GM20431 (cell line): ENCODE data around the gene PTPRB.

Experiments
- in situ Hi-C: fragments of 300-500 bp; cut with MseI, MboI; formaldehyde crosslinking; loops from one replicate; pipeline ENCODE4 v1.15.0; 2020; ENCODE audit warnings: low sequenced_read_pairs; ENCODE audit not compliant: unreplicated experiment

Gene PTPRB

DNA sequence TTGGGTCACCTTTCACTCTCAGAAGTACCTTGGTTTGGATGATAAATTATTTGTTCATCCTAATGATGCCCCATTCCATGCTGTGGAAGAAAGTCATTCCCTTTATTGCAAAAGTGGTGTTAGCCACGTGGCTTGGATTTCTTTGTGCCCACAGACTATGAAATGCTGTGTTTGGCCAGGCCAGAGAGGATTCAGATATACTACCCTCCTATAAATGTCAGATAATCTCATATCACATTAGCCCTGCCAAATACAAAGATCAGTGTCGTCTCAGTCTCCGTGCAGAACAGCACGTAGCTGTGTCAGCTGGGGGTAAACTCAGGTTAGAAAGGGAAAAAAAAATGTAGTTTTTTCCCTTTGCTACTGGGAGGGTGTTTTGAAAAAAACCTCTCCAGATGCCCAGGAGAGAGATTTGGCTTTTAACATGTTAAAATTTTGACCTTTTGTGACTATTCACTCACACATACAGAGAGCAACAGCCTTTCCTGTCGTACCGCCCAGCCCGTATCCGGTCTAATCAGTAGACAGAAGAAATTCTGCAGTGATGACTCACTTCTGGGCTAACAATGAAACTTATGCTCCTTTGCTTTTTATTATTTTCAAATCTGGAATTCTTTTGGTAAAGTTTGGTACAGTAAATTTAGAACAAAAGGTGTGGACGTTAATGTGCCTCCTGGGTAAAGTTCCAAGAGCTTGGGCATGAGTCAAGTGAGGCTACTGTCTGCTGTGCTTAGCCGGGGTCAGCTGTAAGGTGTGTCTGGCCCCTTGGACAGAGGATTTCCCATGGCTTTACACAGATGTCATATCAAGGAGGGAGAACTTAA lies 8.5 kb upstream of the PTPRB start:
- in situ Hi-C loops: no loop called here

DNA sequence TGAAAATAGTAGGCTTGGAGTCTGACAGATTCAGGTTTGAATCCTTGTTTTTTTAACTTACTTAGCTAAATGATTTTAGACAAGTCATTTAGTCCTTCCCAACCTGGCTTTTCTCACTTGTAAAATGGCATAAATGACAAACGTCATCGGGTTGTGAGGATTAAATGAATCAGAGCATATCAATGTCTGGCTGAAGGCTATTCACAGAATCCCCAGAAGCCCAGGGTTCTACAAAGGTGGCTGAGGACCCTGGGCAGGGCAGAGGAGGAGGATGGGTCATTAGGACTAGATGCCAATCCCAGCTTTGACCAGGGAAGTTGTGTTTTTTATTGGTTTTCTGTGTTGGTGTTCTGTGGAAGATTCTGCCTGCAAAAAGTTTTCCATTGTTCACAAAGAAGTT lies 7.6 kb upstream of the PTPRB start:
- in situ Hi-C loops: no loop called here

DNA sequence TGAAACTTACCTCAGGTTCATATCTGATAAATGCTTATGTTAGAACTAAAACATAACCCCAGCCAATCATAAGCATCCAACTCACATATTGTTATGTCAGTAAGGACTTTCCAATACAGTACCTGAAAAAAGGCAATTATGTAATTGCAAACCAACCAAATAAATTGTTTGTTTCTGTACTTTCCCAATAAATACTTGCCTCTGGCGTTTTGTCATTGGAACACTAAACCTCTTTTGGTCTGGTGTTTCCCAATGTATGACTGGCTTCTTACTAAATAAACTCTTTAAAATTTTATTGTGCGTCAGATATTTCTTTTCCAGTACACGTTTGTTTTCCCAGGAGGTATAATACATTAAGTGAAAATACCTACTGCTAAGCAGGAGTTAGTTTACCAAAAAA lies 6.7 kb upstream of the PTPRB start:
- in situ Hi-C loops: no loop called here

DNA sequence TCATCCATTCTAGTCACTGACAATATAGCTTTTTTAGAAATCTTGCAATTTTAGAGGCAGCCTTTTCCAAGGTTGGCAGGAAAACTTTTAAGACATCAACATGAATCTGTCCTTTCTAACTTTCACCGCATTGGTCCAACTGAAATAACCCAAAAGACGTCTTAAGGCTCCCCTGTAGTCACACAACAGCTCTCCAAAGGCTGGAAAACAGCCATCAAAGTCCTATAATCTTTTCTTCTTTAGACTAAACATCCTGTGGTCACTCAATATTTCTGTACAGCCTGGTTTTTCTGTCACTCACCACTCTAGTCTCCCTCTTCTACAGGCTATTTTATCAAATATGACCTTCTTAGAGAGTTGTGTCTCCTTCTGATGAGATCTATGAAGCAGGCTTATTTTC lies 4.5 kb upstream of the PTPRB start:
- in situ Hi-C loops: no loop called here

DNA sequence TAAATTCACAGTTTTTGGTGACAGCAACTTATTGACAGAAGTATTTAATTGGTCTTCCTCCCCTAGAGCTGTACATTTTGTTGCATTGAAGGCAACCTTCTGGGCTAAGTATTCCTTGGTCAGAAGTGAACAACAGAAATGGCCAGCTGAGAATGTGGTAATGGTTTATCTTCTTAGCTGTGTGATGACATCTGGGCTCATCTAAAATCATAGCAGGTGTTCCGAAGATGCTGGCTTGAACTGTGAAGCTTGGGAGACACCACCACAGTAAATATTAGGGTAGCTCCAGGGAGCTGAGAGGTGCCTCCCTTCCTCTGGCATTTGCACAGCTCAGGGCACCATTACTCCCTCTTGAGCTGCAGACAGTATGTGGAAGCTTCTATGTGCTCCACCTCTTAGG lies 3.7 kb upstream of the PTPRB start:
- in situ Hi-C loops: no loop called here

DNA sequence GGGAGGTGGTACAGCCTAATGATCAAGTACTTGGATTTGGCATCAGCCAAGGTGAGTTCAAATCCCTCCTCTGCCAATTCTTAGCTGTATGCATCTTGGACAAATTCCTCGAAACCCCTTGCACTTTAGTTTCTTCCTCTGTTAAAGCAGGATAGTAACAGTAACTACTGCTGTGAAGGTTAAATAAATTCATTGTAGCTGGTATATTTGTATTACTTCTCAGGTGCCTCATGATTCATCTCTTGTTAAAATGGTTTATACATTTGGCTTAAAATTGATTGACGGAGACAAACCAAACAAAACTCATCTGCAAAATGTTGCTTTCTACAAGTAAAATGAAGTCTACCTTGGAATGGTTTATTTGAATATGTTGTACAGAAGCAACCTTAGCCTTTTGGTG lies 2.3 kb upstream of the PTPRB start:
- in situ Hi-C loops: no loop called here

DNA sequence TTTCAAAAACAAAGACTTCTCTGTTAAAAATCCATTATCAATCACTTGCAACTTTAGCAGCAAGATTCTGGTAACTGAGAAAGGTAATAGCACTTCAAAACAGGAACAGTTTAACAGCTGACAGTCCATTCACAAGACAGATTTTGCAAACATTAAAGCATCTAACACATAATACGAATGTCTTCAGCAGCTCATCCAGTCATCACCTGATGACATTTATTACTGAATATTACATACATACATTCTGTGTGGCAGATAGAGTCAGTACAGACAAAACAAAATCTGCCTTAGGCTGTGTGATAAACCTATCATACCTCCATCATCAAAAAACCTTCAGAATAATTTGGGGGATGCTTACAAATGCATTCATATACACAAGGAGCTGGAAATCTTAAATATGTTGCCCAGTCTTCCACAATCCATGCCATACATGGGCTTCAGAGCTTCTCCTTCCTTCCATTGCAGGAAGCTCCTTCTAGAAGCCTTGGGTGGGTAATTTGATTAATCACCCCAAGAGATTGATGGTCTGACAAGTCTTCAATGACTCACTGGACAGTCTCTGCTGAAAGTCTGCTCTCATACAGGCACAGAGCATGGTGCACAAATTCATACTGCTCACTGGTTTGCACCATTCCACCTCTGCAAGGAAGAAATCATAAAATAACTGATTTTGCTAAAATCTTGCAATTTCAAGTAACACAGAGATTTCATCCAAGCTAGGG lies 1.6 kb upstream of the PTPRB start:
- in situ Hi-C loops: no loop called here

DNA sequence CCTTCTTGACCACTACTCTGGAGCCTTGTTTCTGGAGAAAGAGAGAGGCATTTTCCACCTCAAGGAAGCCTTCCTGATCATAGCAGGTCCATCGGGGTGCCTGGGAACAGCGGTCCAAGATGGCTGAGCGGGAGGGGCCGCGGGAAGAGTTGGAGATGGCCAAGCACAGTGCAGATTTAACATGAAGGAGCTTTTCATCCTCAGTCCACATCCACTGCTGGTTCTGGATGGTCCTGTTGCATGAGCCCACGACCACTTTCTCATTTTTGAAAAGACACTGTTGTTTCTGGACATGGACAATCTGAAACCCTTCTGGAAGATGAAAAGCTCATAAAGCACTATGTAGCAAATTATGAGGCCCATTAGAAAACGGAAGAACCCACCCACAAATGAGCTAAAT lies 1.5 kb downstream of the PTPRB start:
- in situ Hi-C loops: no loop called here

DNA sequence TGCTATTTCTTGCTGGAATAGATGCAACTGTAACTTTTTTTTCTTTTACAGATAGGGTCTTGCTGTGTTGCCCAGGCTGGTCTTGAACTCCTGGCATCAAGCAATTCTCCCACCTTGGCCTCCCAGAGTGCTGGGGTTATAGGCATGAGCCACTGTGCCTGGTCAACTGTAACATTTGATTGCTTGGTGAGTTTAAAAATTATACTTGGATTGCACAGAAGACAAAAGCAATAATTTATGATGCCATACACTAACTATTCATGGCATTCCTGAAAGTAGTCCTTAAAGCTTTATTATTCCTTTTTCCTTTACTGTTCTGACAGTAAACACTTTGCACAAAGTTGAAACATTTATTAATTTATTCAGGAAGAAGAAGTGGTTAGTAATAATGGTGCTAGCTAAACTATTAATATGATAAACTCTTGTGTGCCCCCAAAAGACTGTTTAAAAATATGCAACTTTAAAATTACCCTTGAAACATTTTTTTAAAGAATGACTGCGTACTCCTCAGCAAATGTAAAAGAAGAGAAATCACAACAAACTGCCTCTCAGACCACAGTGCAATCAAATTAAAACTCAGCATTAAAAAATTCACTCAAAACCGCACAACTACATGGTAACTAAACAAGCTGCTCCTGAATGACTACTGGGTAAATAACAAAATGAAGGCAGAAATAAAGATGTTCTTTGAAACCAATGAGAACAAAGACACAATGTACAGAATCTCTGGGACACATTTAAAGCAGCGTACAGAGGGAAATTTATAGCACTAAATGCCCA lies 8.3 kb downstream of the PTPRB start:
- in situ Hi-C loops: no loop called here

DNA sequence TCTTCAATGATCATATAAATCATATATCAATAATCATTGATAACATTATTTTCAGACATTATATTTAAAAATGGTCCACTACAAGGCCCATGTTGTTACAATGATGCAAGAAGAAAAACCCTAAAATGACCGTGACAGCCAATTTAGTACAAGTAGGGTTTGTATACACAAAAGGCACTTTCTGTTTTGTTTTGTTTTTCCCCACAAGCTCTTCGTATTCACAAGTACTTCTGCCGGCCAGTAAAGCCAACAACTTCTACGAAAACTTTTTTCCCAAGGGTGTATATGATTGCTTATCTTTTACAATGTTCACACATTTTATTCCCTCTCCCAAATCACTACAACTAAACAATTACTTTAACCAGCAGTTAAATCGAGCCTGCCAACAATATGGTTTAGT lies 9.6 kb downstream of the PTPRB start:
- in situ Hi-C loops: no loop called here

DNA sequence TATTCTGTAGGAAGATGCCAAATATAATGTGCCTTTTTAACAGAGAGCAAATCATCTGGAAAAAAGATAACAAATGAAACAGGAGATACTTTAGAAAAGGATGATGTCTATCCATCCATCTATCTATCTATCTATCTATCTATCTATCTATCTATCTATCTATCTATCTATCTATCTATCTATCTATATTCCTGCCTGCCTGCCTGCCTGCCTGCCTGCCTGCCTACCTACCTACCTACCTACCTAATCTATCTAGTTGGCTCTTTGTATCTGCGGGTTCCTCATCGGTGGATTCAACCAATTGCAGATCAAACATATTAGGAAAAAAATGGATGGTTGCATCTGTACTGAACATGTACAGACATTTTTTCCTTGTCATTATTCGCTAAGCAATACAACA lies 11.0 kb downstream of the PTPRB start:
- in situ Hi-C loops: no loop called here

DNA sequence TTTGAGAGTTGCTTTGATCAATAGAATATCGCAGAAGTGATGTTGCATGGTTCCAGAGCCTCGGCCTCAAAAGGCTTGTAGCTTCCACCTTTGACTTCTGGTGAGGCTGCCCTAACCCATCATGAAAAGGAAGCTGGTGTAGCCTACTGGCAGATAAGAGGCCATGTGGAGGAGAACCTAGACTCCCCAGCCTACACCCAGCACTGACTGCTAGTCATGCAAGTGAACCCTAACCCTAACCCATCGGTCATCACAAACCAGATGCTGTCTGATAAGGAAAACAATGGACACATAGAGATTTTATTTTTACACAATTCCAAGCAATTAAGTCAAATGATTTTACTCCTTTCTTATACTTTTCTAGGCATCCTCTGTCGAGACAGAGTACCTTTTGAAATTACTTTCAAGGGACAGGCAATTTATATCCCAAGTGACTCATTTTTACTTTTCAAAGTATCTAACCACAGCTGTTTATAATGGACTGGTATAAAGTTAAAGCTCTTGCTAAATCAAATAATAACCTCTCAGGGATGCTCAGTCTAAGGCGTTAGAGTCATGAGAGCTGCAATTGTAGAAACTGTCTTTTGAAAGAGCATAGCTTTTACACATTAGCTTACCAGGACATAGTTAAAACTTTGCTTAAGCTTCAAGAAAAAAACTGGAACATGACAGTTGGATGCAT lies 17.6 kb downstream of the PTPRB start:
- in situ Hi-C loops: no loop called here

DNA sequence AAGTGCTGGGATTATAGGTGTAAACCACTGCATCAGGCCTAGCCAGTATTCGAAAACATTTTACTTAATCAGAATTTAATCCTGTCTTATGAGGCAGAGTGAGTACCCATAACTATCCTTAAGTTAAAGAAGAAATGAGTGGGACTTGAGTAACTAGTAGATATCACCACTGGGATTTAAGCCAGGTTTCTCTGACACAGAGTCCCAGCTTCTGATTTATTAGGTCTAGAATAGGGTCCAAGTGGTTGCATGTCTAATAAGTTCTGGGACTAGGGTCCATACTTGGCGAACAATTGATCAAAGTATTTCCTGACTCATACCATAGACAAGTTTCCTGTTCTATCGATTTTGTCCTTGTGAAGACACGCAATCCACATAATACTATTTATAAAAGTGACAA lies 18.9 kb downstream of the PTPRB start:
- in situ Hi-C loops: no loop called here

DNA sequence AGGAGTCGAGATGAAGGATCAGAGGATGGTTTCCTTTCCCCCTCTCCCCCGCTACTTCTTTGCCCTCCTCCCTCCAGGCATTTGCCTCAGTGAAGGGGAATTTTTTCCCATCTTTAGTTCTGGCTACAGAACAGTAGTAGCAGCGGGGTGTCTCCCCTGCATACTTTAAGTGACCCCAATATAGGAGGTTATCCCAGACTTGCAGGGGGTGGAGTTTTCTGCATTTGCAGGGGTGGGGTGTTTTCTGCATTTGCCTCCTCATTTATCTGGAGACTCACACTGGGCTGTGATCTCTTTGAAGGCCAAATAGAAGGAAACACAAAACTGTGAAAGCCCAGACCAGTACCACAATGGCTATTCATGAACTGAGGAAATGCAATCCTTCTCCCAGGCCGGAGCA lies 19.8 kb downstream of the PTPRB start:
- in situ Hi-C loops: no loop called here

DNA sequence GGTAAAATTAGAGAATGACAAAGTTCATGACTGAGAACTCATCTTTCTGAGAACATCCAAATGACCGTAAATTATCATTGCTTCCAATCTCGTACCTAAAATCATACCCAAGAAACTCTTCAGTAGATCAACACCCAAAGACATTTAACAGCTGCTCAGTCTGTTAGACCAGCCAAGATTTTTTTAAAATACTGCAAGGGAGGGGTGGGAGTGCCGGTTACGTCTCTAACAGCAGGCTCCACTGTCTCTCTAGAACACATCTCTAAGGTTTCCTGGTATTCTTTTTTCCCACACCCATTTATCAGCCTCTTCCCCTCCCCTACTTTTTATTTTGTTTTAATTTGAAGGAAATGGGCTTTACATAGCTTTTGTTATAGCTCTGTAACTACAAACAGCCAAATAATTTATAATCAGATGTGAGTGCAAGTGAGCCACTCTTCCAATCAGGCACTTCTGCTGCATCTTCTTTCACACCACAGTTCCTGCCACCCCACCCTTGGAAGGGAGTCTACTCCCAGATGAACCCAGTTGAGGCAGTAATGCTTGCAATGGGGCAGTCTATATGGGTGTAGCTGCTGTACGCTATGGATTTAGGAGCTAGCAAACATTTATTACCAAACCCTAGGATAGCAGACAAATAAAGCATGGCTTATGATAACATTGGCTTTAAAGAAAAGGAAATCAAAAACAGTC lies 21.9 kb downstream of the PTPRB start:
- in situ Hi-C loops: no loop called here

DNA sequence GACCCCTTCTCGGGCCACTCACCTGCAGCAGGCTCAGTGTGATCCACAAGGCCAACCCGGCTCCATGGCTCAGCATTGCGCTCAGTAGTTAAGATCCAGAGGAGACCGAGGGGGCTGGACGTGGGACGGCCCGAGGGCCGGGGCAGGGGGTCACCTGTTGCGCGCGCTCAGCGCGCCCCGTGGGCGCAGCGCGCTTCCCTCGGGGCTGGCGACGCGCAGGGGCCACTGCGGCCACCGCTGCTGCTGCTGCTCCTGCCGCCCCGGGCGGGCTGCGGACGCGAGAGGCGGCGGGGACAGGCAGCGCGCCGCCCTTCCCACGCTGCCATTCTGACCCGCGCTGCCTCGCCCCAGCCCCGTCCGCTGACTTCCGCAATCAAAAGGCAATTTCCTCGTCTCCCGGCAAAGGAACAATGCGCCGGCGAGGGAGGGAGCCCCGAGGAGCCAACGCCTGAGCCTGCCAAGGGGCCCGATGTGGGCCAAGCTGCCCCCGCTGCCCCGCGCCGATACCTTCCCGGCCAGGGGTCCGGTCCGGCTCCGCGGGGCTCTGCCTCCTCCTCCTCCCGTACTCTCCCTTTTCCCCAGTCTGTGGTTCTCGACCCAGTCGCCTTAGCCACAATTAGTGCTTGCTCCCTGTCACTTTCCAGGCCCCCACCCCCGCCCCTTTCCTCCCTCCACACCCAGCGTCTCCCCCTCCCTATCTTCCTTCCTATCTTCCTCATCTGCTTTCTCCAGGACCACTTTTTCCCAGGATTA lies 27.3 kb downstream of the PTPRB start:
- in situ Hi-C loops: no loop called here

DNA sequence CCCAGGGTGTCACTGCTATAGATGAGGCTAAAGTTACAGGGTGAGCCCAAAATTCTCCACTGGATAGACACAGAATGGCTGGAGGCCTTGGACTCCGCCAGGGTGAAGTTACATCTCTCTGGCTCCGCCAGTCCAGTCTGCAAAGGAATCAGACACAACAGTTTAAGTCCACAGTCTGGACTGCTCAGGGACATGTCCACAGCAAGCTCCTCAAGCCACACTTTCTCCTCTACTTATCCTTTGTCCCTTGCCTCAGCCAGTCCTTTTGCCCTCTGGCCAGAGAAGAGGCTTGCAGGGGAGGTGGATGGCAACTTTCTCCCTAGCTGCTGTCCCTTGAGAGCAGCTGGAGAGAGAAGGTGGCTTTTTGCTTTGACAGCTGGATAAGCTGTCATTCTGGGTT lies 28.0 kb downstream of the PTPRB start:
- in situ Hi-C loops: no loop called here

DNA sequence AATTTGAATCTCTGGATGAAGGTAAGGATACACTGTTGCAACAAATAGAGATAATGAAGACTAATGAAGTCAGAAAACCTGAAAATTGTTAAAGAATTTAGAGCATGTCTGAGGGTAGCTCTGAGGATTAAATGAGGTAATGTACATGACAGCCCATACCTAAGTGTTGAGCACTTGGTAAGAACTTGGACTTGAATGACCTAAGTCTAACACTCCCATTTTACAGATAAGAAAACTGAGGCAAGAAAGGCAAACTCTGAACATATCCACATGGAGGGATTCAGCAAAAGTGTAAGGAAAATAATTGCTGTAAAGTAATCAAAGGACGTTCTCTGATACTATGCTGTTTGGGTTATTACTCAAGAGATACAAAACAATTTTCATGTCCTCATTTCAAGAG lies 29.0 kb downstream of the PTPRB start:
- in situ Hi-C loops: no loop called here

DNA sequence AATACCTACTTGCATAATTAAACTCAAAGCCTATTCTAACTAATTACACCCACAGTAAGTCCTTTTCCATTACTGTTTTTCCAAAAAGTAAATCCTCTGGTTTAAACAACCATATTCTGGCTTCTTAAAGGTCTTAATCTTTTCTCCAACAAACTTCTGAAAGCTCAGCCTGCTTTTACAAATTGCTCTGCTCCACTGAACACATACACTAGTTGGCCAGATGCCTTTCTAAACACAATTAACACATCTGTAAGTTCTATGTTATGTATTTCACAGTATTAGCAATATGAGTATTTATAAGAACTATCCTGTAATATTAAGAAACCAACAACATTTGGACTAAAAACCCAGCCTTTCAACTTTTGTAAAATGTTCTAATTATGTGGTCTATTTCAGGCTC lies 30.1 kb downstream of the PTPRB start:
- in situ Hi-C loops: no loop called here
